ENCODE data around the gene GLTP.

DNA sequence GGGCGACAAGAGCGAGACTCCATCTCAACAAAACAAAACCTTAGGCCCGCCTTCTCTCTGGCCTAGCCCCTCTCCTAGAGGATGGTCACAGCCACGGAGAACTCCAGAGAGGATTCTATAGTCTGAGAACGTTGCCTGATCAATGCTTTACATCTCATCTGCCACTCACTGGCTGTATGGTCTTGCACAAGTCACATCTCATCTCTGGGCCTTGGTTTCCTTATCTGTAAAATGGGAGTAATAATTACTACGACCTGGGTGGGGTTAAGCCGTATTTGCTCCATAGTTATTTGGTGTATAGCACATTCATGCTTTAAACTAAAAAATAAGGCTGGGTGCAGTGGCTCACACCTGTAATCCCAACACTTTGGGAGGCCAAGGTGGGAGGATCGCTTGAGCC lies 55.6 kb downstream of the GLTP start:
- no peak for TF ChIP-seq EZH2 (IDR thresholded peaks at IDR 0.05; ENCODE audit: borderline replicate concordance, low read length)
- TF ChIP-seq CTCF (conservative IDR thresholded peaks at IDR 0.05 in 1 of 2, IDR thresholded peaks at IDR 0.05 in 1 of 2; ENCODE audit: extremely low read depth in 1 of 2, insufficient read depth in 1 of 2, low read depth in 1 of 2, low read length in 2 of 2): no peak

Measured in mammary epithelial cell (primary cell).